Measurements from ENCODE around the gene MAP3K5.

DNA sequence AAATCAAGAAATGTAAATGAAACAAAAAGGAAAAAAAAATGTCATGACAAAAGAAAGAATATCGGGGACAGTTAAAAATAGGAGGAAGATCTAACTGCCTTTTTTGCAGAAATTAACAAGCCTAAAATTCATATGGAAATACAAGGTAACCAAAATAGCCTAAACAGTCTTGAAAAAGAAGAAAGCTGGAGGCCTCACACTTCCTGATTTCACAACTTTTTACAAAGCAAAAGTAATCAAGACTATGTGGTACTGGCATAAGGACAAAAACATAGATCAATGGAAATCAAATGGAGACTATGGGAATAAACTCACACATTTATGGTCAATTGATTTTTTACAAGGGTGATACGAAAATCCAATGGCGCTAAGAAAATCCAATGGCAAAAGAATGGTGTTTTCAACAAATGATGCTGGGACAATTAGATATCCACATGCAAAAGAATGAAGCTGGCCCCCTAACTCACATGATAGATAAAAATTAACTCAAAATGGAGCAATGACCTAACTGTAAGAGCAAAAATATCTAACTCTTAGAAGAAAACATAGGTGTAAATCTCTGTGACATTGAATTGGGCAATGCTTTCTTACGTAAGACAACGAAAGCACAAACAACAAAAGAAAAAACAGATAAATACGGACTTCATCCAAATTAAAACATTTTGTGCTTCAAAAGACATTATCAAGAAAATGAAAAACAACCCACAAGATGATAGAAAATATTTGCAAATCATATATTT, 24.5 kb downstream of the MAP3K5 start:
- TF ChIP-seq, protein P1, sequence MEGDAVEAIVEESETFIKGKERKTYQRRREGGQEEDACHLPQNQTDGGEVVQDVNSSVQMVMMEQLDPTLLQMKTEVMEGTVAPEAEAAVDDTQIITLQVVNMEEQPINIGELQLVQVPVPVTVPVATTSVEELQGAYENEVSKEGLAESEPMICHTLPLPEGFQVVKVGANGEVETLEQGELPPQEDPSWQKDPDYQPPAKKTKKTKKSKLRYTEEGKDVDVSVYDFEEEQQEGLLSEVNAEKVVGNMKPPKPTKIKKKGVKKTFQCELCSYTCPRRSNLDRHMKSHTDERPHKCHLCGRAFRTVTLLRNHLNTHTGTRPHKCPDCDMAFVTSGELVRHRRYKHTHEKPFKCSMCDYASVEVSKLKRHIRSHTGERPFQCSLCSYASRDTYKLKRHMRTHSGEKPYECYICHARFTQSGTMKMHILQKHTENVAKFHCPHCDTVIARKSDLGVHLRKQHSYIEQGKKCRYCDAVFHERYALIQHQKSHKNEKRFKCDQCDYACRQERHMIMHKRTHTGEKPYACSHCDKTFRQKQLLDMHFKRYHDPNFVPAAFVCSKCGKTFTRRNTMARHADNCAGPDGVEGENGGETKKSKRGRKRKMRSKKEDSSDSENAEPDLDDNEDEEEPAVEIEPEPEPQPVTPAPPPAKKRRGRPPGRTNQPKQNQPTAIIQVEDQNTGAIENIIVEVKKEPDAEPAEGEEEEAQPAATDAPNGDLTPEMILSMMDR (IDR thresholded peaks at IDR 0.05) = no peak
- TF ChIP-seq POLR2A (IDR thresholded peaks at IDR 0.05) = no peak
